HG02623 (cell line): ENCODE measurements around the gene OR5A1.
"Not testable (repeated sequence)": the region's sequence is repeated elsewhere in the genome, so short reads cannot be mapped to it uniquely, and the experiment has no call there.

ENCODE experiments used
- ATAC-seq: cut with Tn5 transposase; IDR thresholded peaks from one replicate; pipeline ENCODE4 v1.9.1; 2021; ENCODE audit warnings: moderate library complexity; ENCODE audit not compliant: unreplicated experiment

Gene OR5A1

DNA sequence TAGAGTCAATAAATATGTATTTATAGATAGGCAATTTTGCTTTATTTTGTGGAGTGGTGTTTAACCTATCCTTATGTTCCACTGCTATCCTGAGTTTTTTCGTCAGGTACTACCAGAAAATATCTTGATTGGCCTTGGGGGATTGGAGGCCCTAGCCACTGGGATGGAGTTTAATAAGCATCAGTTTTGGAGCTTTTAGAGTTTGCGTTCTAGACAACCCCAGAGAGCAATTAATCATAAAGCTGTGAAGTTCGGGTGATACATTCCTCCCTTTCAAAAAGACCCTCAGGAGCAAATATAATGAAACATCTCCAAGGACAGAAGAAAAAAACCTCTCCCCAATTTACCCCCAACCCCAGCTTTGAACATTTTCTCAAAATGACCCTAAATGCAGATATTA, at the start of gene OR5A1:
OR5A1 (plus strand) TSS at position 301 of the 400 bp plus-strand sequence. CDS start 6,700 bp downstream, outside the sequence.
- no peak for ATAC-seq

DNA sequence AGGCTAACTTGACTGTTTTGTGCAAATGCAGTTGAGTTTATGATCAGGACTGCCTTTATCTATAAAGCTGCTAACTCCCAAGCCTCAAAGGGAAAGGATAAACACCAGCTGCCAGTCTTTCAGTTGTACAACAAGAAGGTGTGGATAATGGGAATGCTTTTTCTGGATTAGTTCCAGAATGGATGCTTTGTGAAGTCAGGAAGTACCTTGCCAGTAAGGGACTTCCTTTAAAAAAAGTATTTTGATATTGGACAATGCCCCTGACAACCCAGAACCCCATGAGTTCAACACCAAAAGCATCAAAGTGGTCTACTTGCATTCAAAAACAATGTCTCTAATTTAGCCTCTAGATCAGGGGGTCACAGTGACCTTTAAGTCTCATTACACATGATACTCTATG, 42.1 kb upstream of the OR5A1 start:
- no peak for ATAC-seq

DNA sequence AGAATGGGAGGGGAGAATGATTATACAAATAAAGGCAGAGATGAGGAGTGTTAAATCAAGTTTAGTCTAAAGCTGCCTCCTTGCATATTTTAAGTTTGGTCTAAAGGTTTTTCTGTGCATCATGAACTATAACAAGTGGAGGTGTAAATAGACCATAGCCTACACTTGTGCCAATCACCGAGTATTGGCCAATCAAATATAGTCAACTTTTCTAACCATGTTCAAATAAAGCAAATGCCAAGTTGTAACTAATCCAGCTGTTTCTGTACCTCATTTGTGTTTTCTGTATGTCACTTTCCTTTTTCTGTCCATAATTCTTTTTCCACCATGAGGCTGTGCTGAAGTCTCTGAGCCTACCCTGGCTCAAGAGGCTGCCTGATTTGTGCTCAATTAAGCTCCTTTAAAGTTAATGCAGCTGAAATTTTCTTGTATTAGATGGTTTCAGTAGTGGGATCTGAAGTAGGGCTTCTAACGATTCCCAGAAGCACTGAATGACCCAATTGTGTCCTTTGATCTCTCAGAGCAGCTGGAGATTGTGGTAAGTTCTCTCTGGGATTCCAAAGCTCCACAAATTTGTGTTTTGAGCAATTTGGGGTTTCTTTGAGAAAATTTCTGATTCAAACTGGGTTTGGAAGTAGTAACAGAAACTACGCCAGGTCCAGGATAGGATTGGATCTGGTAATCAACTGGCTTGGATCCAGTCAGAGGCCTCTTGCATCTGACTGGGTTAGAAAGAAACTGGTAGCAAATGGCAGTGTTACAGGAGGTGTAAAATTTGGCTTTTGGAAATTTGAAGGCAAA, 35.6 kb upstream of the OR5A1 start:
- no peak for ATAC-seq

DNA sequence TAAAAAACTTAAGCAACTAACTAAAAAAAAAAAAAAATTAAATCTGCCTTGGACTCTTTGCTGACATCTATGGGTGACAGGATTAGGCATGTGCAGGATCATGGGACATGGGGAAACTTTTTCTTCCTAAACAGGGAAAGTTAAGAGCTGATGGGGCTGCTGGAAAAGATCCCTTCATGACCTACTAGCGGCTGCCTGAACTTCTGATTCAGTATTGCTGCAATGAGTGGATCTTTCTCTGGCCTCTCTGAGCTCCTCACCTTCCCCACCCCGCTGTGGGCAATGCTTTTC, 35.1 kb upstream of the OR5A1 start:
- no peak for ATAC-seq

DNA sequence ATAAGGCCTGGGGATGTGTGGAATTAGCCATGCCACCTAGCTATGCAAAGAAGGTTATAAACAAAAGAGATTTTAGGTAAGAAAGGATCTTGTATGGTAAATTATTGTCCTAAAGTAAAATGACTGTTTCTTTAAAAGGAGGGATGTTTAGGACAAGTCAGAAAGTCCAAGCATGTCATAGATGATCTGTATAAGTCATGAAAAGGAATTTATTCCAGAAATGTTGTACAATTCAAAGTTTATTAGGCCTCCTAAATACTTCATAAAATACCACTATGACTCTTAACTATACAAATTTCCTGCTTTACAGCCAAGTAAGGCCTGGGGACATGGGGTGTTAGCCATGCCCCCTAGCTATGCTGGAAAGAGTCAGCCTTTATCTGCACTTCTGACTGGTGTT, 32.7 kb upstream of the OR5A1 start:
- no peak for ATAC-seq

DNA sequence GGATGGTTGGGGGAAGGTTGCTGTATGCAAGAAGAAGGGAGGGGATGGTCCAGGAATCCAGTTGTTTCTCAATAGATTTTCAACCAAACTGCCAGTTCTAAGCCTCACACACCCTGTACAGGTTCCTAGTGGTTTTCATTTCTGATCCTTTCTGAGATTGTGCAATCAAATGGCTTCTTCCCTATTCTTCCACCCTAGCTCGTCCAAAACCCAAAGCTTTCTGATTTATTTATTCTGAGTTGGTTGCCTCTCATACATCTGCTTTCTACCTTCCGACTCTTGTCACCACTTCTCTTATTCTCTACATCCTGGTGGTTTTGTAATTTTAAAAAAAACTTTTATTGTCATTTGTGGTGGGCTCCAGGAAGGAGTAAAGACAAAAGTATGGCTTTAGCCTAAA, 22.6 kb upstream of the OR5A1 start:
- ATAC-seq, result no peak

DNA sequence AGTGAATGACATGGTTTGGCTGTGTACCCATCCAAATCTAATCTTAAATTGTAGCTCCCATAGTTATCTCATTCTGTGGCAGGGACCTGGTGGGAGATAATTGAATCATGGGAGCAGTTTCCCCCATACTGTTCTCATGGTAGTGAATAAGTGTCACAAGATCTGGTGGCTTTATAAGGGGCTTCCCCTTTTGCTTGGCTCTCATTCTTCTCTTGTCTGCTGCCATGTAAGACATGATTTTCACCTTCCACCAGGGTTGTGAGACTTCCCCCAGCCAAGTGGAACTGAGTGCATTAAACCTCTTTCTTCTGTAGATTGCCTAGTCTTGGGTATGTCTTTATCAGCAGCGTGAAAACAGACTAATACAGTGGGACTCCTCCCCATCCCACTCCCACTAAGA, 21.2 kb upstream of the OR5A1 start:
- ATAC-seq, result no peak

DNA sequence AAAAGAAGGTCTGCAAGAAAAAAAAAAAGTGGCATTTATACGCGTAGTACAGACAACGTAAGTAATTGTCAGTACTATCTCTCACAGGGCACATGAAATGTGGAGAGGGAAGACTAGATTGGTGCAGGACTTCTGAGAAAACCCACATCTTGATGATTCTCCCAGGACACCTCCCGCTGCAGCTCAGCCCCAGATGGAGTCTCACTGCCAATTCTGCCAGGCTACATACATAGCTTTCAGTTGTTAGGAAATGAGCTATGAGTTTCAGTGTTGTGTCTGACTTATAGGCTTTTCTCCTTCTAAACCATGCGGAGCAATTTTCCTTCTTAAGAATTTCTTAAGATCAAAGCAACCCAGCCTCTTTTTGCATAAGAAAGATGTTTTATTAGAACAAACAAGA, 19.7 kb upstream of the OR5A1 start:
- no peak for ATAC-seq

DNA sequence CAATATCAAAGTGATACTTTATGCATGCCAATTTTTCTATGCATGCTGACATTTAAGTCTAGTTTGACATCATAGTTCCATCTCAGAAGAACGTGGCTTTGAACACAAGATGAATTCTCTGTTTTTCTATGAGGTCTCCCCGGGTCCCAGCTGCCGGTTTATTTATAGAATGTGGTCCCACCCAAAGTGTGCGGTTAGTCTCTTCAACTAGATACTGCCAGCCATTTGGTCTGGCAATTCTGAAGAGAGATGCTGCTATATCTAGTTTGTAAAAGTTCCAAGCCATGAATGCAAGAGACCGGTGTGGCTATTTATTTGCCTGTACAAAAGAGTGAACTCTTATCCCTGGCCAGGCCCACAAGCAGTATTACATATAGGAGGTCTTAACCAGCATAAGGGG, 19.2 kb upstream of the OR5A1 start:
- ATAC-seq, result no peak

DNA sequence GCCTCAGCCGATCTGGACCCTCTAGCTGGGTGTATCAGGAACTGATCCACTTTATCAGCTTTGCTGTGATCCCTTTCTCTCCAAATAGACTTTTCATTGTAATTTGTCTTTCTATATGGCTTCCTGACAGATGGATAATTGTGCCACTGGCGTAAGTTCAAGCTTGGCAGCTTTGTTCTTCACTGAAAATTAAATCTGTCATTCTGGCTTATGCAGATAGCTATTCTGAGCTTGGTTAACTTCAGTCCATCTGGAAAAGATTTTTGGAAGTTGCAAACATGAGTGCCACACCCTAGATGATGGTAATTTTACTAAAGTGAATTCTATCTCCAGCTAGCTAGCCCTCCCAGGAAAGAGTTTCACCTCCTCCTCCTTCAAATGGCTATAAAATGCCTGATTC, 18.1 kb upstream of the OR5A1 start:
- ATAC-seq, result no peak

DNA sequence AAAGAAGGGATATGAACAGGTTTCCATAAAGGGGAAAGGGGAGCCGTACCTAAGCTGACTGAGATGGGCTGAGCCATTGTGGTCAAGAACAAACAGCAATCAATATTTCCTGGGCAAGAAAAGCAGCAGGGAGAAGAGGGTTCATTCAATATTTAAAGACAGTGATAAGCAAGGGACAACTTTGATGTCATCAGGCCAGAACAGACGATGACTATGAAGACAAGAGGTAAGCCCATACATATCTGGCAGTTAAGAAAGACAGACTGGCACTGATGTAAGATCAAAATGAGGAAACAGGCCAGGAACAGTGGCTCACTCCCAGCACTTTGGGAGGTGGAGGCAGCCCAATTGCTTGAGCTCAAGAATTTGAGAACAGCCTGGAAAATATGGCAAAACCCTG, 12.4 kb upstream of the OR5A1 start:
- ATAC-seq, result no peak

DNA sequence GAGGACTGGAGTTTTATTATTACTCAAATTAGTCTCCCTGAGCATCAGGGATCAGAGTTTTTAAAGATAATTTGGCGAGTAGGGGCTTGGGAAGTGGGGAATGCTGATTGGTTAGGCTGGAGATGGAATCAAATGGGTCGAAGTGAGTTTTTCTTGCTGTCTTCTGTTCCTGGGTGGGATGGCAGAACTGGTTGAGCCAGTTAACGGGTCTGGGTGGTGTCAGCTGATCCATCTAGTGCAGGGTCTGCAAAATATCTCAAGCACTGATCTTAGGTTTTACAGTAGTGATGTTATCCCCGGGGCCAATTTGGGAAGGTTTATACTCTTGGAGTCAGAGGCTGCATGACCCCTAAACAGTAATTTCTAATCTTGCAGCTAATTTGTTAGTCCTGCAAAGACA, 11.1 kb upstream of the OR5A1 start:
- ATAC-seq, result no peak

DNA sequence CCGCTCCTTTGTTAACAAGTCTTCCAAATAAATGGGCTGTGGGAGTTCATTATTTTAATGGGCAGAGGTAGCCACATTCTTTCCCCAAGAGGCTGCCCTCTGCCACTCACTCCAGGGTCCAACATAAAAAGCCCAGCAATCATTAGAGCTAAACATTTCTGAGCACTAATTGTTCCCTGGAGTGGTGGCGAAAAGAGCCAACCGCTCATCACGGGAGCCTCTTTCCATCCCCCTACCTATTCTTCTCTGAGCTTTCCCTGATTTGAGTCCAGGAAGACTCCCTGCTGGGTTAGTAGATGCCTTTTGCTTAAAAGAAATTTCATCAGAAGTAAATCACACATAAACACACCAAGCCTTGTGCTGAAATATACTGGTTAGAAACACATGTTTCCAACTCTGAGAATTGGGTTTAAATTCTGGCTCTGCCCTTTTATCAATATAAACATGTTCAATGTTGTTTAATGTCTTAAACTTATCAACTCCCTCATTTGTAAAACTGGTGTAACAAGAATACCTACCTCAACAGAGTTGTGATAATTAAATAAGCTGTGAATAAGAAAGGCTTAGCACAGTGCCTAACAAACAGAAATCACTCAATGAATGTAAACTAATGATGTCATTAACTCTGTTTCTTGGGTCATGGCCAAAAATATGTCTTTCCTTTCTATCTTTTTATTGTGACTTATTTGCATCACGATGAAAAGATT, 9.8 kb upstream of the OR5A1 start, which contains the start of gene OR5A2:
OR5A2 (minus strand) TSS at position 53 of the 707 bp plus-strand sequence. CDS start 3,460 bp downstream, outside the sequence.
- no peak for ATAC-seq

DNA sequence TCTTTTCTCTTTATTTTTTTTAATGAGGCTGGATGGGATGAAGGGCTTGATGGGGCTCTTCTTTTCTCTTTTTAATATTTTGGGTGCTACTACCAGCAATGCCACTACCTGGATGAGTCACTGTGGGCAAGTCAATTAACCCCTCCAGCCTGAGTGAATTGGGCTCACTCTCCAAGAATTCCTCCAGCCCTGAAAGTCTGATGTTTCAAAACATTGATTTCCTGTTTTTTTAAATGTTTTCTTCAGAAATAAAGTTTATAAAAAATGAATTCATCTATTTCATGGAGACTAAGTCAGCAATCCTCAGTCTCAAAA, 9.2 kb upstream of the OR5A1 start:
- ATAC-seq, result no peak

DNA sequence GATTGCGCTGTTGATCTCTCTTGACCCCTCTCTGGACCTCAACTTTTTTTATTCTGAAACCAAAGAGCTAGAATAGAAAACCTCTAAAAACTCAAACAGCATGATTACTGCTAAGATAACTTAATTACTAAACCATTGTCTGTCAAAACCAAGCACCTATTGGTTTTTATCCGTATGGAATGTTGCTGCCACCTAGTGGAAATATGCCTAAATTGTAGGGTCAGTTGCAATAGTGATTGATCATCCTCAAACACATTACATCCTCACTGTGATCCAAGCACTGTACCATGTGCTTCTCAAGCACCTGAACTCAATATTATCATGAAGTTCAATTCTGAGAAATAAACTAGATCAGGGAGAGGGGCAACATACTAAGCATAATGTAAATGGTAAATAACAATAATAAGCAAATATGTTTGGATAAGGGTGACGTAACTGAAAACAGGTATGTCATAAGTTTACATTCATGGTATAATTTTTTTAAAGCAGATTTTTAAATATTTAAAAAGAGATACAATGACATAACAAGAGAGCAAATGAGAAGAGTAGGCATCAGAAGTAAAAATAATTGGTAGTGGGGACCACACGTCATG, 6.2 kb upstream of the OR5A1 start:
- ATAC-seq, result peak; percentile 78

DNA sequence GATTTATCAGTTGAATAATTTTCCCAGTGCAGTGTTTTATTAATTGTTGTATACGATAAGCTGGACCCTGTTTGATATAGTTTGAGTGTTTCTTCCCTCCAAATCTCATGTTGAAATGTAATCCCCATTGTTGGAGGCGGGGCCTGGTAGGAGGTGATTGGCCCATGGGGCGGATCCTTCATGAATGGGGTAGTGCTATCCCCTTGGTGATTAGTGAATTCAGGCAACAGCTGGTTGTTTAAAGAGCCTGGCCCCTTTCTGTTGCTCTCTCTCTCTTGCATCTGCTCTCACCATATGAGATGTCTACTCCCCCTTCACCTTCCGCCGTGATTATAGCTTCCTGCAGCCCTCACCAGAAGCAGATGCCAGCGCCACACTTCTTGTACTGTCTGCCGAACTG, 1.5 kb downstream of the OR5A1 start:
- no peak for ATAC-seq

DNA sequence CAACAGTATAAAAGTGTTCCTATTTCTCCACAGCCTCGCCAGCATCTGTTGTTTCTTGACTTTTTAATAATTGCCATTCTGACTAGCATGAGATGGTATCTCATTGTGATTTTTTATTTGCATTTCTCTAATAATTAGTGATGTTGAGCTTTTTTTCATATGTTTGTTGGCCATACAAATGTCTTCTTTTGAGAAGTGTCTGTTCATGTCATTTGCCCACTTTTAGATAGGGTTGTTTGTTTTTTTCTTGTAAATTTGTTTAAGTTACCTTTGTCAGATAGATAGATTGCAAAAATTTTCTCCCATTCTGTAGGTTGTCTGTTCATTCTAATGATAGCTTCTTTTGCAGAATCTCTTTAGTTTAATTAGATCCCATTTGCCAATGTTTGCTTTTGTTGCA, 9.4 kb downstream of the OR5A1 start:
- not testable (repeated sequence) for ATAC-seq

DNA sequence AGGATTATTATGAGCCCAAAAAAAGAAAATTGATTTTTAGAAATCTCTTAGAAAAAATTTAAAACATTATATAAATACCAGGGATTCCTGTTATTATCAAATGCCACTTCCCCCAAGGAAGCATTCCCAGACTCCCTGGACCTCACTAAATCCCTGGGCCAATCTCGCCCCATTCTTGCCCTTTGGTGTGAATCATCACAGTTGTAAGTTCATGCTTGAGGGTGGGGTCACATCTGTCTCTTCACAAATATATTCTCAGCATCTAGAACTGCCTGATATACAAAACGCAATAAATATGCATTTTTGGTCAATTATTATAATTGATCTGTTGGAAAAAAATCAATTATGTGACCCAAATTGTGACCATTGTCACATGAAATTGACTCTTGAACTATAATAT, 12.2 kb downstream of the OR5A1 start:
- no peak for ATAC-seq

DNA sequence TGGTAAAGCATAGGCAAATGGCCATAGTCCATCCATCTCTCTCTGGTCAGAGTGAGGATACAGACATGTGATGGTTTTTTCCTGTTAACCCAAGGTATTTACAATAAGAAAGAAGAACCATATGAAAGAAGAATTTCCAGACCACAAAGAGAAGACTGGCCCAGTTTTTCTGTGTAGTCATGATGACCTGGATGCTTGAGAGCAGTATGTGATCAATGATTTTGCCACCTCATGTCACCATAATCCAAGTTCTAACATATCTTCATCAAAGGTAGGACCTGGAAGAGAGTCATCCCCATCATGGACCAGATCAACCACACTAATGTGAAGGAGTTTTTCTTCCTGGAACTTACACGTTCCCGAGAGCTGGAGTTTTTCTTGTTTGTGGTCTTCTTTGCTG, 20.4 kb downstream of the OR5A1 start, which contains the start of gene OR4D6:
OR4D6 (plus strand) TSS at position 301 of the 400 bp plus-strand sequence; CDS start at position 301, 0 bp downstream.
- no peak for ATAC-seq

DNA sequence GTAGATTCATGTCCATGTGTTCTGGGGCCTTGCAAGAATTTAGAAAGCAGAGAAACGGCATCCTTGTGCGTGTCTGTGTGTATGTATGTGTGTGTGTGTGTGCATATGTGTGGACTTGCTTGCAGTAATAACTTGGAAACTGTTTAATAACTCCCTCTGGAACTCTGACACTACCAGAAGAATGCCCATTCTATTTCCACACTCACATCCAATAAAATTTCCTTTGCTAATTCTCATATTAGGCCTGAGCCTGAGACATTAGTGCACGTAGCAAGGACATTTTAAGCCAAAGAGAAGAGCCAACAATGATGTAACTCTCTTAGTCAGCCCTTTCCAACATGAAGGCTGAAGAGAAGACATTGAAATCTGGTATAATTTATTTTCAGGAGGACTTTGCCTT, 23.6 kb downstream of the OR5A1 start:
- no peak for ATAC-seq

DNA sequence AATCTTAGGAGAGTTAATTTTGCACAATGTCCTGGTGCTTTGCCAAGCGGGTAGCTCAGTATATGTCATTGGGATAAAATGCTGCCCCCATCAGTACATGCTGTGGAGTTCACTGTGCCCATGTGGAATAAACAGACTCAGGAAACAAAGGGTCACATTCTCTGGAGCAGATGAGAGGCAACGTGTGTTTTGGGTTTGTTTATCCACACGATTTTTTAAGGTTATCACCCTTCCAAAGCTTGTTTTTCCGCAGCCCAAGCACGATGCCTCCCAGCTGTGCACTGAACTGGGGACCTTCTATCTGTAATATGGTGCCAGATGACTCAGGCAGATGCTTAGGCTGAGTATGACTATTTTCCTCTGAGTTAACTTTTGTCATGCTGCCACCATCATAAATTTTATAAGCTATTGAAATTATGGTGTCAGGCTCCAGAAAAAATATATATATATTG, 26.9 kb downstream of the OR5A1 start:
- no peak for ATAC-seq

DNA sequence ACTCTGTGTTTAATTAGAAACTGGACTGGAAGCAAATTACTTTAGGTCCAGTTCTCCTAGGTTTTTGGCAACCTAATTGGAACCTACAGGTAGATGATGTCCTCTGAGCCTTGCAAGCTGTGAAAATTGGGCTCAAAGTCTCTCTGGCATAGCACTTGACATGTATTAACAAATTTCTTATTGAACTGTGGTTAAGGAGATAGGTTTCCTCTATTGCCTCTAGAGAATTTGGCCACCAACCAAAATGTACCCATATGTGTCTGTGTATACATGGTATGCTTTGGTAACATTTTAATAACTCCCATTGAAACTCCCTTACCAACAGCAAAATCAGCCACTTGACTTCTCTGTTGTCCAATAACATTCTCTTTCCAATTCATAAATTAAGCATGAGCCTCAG, 36.7 kb downstream of the OR5A1 start, which contains the start of gene OR4D10:
OR4D10 (plus strand) TSS at position 301 of the 400 bp plus-strand sequence. CDS start 4,115 bp downstream, outside the sequence.
- ATAC-seq, result no peak
